Fibroblast of lung (primary cell): ENCODE measurements around the gene DCAF17. TPM values are rescaled to one million over a fixed set of nuclear protein-coding genes. Genes with fewer than 3 reads are reported as not detected.

ENCODE experiments used
- DNase-seq, 2 donors: peaks; one replicate each; pipeline versions ENCODE4 v3.0.0 to v3.0.0-alpha.2; 2010; ENCODE audit warnings: low read depth in 2 of 2
- H2AFZ ChIP-seq: 2 replicates; pipeline ENCODE4 v1.5.1; 2012; ENCODE audit warnings: low read length, control low read depth, inconsistent platforms
- H3K27ac ChIP-seq: 2 replicates; pipeline ENCODE4 v1.5.1; 2011; ENCODE audit warnings: low read length, control low read depth; ENCODE audit not compliant: insufficient read depth
- H3K27me3 ChIP-seq: 2 replicates; pipeline ENCODE4 v1.5.1; 2011; ENCODE audit warnings: mild to moderate bottlenecking, low read length; ENCODE audit not compliant: control insufficient read depth, insufficient read depth
- H3K36me3 ChIP-seq: 2 replicates; pipeline ENCODE4 v1.5.1; 2011; ENCODE audit warnings: low read length; ENCODE audit not compliant: control insufficient read depth, insufficient read depth
- H3K4me1 ChIP-seq: 2 replicates; pipeline ENCODE4 v1.5.1; 2011; ENCODE audit warnings: low read length; ENCODE audit not compliant: control insufficient read depth, insufficient read depth; ENCODE audit errors: extremely low read depth
- H3K4me2 ChIP-seq: 2 replicates; pipeline ENCODE4 v1.5.1; 2011; ENCODE audit warnings: low read length, control low read depth; ENCODE audit not compliant: insufficient read depth; ENCODE audit errors: extremely low read depth
- H3K4me3 ChIP-seq, 4 experiments: fragments of 200-600 bp in 1 of 4; sonication (generic) in 1 of 4; replicated peaks in 1 of 4; 2 replicates each; pipeline ENCODE4 v1.5.1; 2011 to 2016; ENCODE audit warnings: low read length in 4 of 4, low read depth in 3 of 4, mild to moderate bottlenecking in 3 of 4, control low read depth in 2 of 4, inconsistent platforms in 1 of 4, mixed read lengths in 1 of 4; ENCODE audit not compliant: insufficient read depth in 1 of 4; ENCODE audit errors: control extremely low read depth in 1 of 4
- H3K79me2 ChIP-seq: 2 replicates; pipeline ENCODE4 v1.5.1; 2012; ENCODE audit warnings: mild to moderate bottlenecking, low read length, inconsistent platforms; ENCODE audit not compliant: control insufficient read depth, insufficient read depth
- H3K9ac ChIP-seq: 2 replicates; pipeline ENCODE4 v1.5.1; 2011; ENCODE audit warnings: mild to moderate bottlenecking, low read length, control low read depth; ENCODE audit not compliant: insufficient read depth
- H3K9me3 ChIP-seq: 2 replicates; pipeline ENCODE4 v1.5.1; 2012; ENCODE audit warnings: low read depth, low read length; ENCODE audit not compliant: control insufficient read depth, insufficient read depth
- H4K20me1 ChIP-seq: 2 replicates; pipeline ENCODE4 v1.5.1; 2011; ENCODE audit warnings: low read length; ENCODE audit not compliant: control insufficient read depth, insufficient read depth; ENCODE audit errors: extremely low read depth
- CTCF ChIP-seq, 2 donors: IDR thresholded peaks in 1 of 2; conservative IDR thresholded peaks in 1 of 2; 1 replicate in 1 of 2; 2 replicates in 1 of 2; pipeline ENCODE4 v1.5.1; 2011 to 2012; ENCODE audit warnings: low read length in 2 of 2, control low read depth in 1 of 2, inconsistent platforms in 1 of 2, low read depth in 1 of 2, mild to moderate bottlenecking in 1 of 2
- EZH2 ChIP-seq: IDR thresholded peaks from 2 replicates; pipeline ENCODE4 v1.5.1; 2012; ENCODE audit warnings: low read length, control low read depth, mild to moderate bottlenecking; ENCODE audit errors: missing control alignments
- polyA plus RNA-seq, 2 donors: library from polyadenylated mRNA; depleted of rRNA in 1 of 2; stranded (reverse) in 1 of 2; unstranded in 1 of 2; fragments of >200 nt; gene quantifications; 2 replicates each; pipeline ENCODE4 v1.2.1, GENCODE V29; 2011 to 2012; ENCODE audit warnings: missing spikeins in 1 of 2
- total RNA-seq: library from RNA; depleted of rRNA; stranded (reverse); fragments of >200 nt; gene quantifications from 2 replicates; pipeline ENCODE4 v1.2.1, GENCODE V29; 2014

DCAF17 gene
- total and polyA plus RNA-seq, 2 donors (not counting 1 experiment from before 2014, with no cell fraction given): 10.2 to 30.6 TPM

- H2AFZ ChIP-seq: no peak overlapping the region
These were observed 71.3 kb downstream of the DCAF17 start for GRCh38 chr2:171505374-171505773.

GRCh38 chr2:171509945-171510731 is 76.1 kb downstream of the DCAF17 start:
- TF ChIP-seq EZH2 (no peak), CTCF (conservative IDR thresholded peaks at IDR 0.05 in 1 of 2, IDR thresholded peaks at IDR 0.05 in 1 of 2; ENCODE audit: low read depth in 1 of 2, low read length in 2 of 2) (no peak)
- no peak for DNase-seq
- peak overlapping the region; percentile 59 for H3K4me2 ChIP-seq
- no peak overlapping the region for H3K4me3 ChIP-seq
- H3K9me3 ChIP-seq: no peaks in the 10 kb centered on the region
- H2AFZ ChIP-seq: peak overlapping the region; percentile 65
- H3K36me3 ChIP-seq: no peaks in the 10 kb centered on the region
- no peaks in the 10 kb centered on the region for H3K27me3 ChIP-seq
- H4K20me1 ChIP-seq: no peaks in the 10 kb centered on the region
- no peaks in the 10 kb centered on the region for H3K79me2 ChIP-seq
- H3K9ac ChIP-seq: no peak overlapping the region
- H3K4me1 ChIP-seq: no peaks in the 10 kb centered on the region
- no peak overlapping the region for H3K27ac ChIP-seq

More at GRCh38 chr2:171505374-171505773, 71.3 kb downstream of the DCAF17 start:
- Histone ChIP-seq H3K79me2 (no peaks in the 10 kb centered on the region), H3K4me2 (no peak overlapping the region), H3K9ac (no peak overlapping the region), H3K4me1 (no peaks in the 10 kb centered on the region), H3K36me3 (no peaks in the 10 kb centered on the region), H4K20me1 (no peaks in the 10 kb centered on the region), H3K27ac (no peak overlapping the region), H3K4me3 (no peak overlapping the region), H3K9me3 (no peaks in the 10 kb centered on the region), H3K27me3 (no peaks in the 10 kb centered on the region)
- TF ChIP-seq CTCF (conservative IDR thresholded peaks at IDR 0.05 in 1 of 2, IDR thresholded peaks at IDR 0.05 in 1 of 2; ENCODE audit: low read depth in 1 of 2, low read length in 2 of 2) (no peak), EZH2 (no peak)
- DNase-seq: peak in 1 of 2 donors; percentile 65

GRCh38 chr2:171512014-171512413 is 78.0 kb downstream of the DCAF17 start:
- H3K27me3 ChIP-seq: no peaks in the 10 kb centered on the region
- H3K9me3 ChIP-seq: no peaks in the 10 kb centered on the region
- no peaks in the 10 kb centered on the region for H3K4me1 ChIP-seq
- no peaks in the 10 kb centered on the region for H3K36me3 ChIP-seq
- no peak overlapping the region for H3K4me2 ChIP-seq
- H3K27ac ChIP-seq: no peak overlapping the region
- no peak overlapping the region for H3K4me3 ChIP-seq
- no peak overlapping the region for H3K9ac ChIP-seq
- no peaks in the 10 kb centered on the region for H3K79me2 ChIP-seq
- no peak for DNase-seq
- H2AFZ ChIP-seq: no peak overlapping the region
- no peaks in the 10 kb centered on the region for H4K20me1 ChIP-seq
- TF ChIP-seq EZH2 (no peak), CTCF (conservative IDR thresholded peaks at IDR 0.05 in 1 of 2, IDR thresholded peaks at IDR 0.05 in 1 of 2; ENCODE audit: low read depth in 1 of 2, low read length in 2 of 2) (no peak)
